ENCODE results near the gene YIPF7.

- TF ChIP-seq CTCF (IDR thresholded peaks at IDR 0.05) (no peak), EZH2phosphoT487 (IDR thresholded peaks at IDR 0.05; ENCODE audit: borderline replicate concordance, low read depth) (no peak), YY1 (IDR thresholded peaks at IDR 0.05; ENCODE audit: low read depth) (no peak), REST (IDR thresholded peaks at IDR 0.05; ENCODE audit: low read depth, low read length) (no peak), ZBTB33 (IDR thresholded peaks at IDR 0.05; ENCODE audit: borderline replicate concordance, low read depth) (no peak), FOSL2 (IDR thresholded peaks at IDR 0.05; ENCODE audit: borderline replicate concordance, low read depth) (no peak), FOXJ3 (CRISPR knock-in tag; IDR thresholded peaks at IDR 0.05) (no peak)
These were observed 27.6 kb upstream of the YIPF7 start for GRCh38 chr4:44679060-44679459.
